Measurements from ENCODE around the gene TTLL1. TPM values are rescaled to one million over a fixed set of nuclear protein-coding genes. Genes with fewer than 3 reads are reported as not detected.

TTLL1 gene
- total RNA-seq = 46.9 TPM

- peak; percentile 83 for DNase-seq
Observed at GRCh38 chr22:43088984-43089717, at the start of gene TTLL1. TSS of gene TTLL1 (minus strand) at chr22:43089391. CDS start at chr22:43075586, 13,805 bp downstream.

DNA sequence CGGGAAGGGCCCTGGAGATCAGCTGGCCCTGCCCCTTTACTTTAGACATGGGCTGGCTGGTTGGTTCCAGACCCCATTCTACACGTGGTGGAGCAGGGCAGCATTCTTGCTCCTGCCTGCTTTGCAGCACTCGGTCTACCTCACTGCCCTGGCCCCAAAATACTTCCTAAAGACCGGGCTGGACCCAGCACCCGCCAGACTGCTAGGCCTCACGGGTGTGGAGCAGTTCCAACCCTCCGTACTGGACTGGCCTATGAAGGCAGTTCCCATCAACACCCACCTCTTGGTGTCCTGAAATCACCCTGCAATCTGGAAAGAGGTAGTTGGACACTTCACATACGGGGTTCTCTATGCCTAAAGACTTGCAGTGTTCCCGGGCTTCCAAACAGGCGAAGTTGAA, 47.6 kb upstream of the TTLL1 start:
- no peak for DNase-seq

DNA sequence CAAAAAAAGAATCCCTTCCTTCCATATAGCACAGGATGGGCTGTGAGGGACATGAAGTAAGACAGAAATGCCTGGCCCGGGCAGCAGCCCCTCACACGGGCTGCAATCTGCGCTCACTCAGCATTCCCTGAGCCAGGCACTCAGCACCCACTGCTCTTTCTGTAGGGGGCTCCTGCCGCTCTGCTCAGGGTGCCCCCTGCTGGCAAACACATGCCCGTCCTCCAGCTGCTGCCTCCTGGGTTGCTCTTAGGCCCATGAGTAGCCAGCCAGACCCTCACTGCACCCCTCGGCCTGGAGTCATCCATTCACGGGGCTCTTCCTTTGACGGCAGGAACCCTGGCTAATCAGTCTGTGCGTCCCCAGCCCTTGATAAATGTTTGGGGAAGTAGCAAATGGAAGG, 47.1 kb upstream of the TTLL1 start:
- DNase-seq = no peak

- no peak for DNase-seq
Observed at GRCh38 chr22:43135565-43135964, 46.4 kb upstream of the TTLL1 start.

- DNase-seq = no peak
Observed at GRCh38 chr22:43134553-43134952, 45.4 kb upstream of the TTLL1 start.

GRCh38 chr22:43133401-43133800, 44.2 kb upstream of the TTLL1 start:
- no peak for DNase-seq

DNA sequence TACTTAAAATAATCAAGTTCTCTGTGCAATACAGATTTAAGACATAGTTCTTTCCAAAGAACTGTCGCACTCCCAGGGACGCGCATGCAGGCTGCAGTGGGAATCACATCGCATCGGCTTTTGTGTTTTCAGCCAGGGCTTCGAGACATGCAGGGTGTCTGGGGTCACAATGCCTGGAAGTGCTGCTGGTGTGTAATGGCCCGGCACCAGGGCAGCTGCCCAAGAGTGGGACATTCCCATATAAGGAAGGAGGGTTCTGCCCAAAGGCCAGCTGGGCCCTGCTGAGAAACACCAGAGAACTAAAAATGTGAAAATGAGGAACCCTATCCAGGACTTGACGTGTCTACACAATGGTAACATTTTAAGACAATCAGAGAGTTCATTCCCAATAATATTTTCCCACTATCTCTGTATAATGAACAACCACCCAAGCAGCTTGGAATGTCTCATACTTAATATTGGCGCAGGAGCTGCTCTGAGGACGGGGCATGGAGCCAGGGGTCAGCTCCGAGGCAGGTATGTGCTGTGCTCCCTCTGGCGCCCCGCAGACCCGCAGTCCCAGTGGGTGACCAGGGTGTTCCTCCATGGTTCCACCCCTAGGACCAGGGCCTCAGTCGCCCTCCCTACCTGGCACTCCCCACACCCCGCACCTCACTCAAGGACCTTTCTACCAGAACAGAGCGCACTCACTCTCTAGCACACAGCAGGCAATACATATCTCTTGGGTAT, 42.7 kb upstream of the TTLL1 start:
- no peak for DNase-seq

DNA sequence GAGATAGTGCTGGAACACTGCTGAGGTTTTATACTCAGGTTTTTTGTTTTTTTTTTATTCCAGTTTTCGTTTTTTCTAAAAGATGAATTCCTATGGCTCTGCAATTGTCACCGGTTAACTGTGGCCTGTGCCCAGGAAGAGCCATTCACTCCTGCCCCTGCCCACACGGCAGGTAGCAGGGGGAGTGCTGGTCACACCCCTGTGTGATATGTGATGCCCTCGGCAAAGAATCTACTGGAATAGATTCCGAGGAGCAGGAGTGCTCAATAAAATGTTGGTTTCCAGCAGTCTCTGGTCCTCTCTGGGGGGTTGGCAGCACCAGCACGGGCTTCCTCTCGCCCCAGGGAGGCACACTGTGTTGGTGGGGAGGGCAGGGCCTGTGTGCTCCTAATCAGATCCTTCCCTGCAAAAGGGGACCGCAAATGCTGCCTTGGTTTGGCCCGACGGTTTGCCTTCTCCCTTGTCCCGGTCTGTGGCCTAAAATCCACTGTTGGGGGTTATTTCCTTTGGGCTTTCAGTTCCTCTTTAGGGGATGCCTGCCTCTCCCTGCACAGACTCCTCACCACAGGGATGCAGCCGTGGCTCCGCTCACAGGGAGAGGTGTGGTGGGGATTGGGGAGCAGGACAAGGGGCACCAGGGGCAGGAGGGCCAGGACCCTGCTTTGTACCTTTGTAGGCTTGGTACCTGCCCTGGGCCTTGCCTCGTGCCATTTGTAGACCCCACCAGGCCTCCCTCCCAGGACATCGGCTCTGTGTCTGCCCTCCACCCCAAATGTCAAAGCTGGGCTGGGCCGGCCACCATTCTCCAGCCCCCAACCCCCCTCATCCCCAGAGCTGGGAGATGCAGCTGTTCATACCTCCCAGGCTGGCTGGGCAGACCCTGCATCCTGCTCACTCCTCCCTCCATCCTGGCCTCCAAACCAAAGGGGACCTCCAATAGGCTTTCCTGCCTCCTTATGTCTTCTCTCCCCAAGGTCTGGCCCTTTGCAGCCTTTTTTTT, 40.5 kb upstream of the TTLL1 start:
- DNase-seq = no peak

DNA sequence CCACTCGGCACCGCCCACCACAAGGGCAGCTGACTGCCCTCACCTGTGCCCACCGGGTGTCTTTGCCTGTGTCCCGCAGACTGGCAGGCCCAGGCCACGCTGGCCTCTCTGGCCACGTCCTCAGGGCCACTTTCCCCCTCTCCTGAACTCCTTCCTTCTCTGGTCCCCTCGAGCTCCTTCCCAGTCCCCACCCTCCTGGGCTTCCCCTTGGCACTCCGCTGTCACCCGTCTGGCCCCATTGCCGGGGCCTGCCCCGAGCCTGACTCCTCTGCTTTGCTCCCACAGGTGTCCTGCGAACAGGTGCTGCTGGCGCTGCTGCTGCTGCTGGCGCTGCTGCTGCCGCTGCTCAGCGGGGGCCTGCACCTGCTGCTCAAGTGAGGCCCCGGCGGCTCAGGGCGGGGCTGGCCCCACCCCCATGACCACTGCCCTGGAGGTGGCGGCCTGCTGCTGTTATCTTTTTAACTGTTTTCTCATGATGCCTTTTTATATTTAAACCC, 39.8 kb upstream of the TTLL1 start:
- DNase-seq = no peak

DNA sequence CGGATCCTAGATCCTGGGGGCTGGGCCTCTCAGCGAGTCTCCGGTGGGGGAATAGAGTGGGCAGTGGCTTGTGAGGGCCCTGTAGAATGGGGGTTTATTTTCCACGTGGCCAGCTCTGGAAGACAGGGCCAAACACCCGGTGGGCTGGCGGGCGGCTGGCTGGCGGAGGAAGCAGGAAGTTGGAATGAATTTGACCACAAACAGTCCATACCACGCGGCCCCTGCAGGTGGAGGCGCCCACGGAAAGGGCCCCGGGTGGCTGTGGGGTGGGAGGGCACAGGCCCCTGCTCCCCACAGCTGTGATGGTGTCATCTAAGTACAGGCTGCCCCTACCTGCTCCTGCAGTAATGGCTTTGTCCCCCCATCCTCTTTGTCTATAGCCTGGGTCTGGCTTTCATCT, 38.9 kb upstream of the TTLL1 start:
- DNase-seq = no peak

GRCh38 chr22:43127166-43127908, 38.1 kb upstream of the TTLL1 start:
- DNase-seq = no peak

DNA sequence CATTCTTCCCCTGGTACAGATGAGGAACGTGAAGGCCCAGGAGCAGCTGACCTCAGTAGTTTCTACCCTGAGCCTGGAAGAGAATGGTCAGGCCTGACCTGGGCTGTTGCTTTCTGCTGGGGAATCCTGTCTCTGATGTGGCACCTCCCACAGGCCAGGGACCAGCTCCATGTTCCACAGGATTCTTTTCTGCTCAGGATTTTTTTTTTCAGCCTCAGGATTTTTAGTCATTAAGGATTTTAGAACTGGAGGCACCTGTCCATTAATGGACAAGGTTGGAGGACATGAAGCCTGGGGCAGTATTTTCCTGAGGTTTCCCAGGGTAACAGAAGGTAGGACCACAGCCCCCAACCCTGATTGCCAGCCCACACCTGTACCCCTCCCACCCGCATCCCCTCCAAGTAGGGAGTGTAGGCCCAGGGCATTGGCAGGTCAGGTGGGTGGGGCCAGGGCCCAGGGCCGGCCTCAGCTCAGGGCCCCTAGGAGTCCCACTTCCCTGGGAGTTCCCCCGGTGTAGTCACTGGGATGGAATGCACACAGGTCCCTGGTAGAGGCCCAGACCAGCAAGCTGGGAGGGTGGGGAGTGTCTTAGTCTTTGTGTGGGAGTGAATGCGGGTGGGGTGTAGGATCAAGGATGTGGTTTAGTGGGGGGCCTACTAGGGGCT, 37.4 kb upstream of the TTLL1 start:
- DNase-seq = no peak

DNA sequence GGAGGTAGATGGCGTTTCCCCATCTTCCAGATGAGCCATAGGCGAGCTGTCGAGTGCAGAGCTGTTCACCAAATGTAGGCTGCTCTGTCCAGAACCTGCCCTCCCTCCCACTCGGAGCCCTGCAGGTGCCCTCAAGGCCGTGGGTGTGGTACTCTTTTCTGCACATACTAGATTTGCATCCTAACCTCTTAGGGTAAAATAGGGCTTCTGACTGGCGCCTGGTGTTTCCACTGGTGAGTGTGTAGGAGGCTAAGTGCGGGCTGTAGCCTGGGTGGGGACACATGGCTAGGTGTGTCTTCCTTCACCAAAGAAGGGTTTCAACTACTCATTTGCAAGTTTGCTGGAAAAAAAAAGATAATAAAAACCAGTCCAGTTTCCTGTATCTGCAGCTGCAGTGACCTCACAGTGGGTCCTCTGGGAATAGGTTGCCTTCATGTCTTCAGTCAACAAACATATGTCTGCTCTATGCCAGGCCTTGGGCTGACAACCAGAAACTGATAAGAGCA, 29.8 kb upstream of the TTLL1 start:
- no peak for DNase-seq

GRCh38 chr22:43118024-43118849, 29.0 kb upstream of the TTLL1 start:
- no peak for DNase-seq

DNA sequence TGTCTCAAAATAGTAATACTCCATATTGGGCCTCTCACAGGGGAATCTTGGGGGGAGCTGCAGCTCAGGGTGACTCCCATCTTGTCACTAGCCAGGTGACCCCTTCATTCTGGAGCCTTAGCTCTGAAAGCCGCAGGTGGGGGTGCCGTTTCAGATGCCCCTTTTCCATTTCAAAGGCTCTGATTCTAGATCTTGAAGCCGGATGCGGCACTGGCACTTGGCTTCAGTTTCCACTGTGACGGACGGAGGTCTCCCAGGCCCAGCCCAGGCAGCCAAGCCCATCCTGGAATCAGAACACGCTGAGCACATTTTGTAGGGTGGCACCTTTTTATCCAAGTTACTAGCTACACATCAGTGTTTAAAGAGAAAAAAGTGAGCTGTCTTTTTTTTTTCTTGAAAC, 27.7 kb upstream of the TTLL1 start:
- DNase-seq = no peak

DNA sequence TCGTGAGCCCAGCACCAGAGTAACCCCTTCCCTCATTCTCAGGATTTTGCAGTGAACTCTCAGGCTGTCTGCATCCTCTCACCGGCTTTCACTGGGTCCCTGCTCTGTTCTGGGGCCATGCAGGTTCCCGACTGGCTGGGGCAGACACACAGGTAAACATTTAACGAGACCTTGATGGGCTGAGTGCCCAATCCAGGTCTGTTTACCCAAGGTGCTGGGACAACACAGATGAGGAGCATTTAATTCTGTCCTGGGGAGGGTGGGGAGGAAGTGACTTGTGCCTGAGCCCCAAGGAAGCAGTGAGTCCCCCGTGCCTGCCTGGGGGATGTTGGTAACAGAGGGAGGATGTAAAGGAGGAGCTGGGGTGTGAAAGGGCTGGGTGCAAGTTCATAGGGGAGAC, 25.8 kb upstream of the TTLL1 start:
- DNase-seq = no peak

- no peak for DNase-seq
Observed at GRCh38 chr22:43113526-43114251, 24.5 kb upstream of the TTLL1 start.

DNA sequence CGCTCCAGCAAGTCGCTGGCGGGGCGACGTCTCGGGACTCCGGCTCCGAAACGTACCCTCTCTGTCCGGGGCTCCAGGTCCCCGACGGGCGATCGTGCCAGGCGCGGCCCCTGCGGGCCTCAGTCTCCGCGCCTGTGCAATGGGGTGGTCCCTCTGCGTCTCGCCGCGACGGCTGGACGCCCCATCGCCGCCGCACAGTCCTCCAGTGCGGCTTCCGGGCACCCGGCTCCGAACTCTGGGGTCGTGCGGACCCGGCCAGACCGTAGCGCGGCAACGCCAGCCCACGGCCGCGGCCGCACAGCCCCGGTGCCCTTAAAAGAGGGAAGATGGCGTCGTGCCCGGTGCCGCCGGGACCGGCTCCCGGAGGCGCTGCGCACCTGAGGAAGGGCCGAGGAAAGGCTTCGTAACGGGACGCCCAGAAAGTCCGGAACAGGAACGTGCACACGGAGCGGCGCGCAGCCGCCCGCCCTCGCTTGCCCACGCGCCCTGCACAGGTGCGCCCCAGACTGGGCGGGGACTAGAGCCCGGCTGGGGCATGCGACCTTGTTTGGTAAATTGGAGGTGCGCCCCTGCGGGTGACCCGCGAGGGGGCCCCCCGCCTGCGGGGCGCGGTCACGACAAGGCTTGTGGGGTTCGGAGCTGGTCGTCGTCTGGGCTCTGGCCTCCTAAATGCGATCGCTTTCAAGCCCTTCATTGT, 21.9 kb upstream of the TTLL1 start:
- no peak for DNase-seq

DNA sequence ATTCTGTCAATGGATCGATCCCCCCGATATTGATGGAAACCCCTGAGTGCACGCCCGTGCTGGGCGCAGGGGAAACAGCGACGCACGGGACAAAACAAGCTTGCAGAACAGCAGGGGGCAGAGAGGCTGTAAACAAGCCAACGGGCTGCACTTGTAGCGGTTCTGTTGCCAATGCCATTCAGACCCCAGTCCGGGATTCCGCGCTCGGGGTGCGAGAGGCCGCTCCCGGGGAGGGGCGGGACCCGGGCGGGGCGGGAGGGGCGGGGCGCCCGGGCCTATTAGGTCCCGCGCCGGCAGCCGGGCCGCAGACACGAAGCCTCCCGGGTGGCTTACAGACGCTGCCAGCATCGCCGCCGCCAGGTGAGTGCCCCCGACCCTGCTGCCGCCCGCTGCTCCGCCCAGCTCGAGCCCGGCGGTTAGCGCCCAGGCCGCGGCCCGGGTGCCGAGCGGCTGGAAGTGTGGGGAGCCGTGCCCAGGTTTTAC, 21.3 kb upstream of the TTLL1 start, which contains the start of gene BIK:
TSS of gene BIK (plus strand) at position 307 of the 483 bp plus-strand sequence. CDS start 13,273 bp downstream, outside the sequence.
- no peak for DNase-seq
